ENCODE data around the gene DNAAF9. TPM values are rescaled to one million over a fixed set of nuclear protein-coding genes. Genes with fewer than 3 reads are reported as not detected.
"Not testable (repeated sequence)": the region's sequence is repeated elsewhere in the genome, so short reads cannot be mapped to it uniquely, and the experiment has no call there.

The DNAAF9 gene
- 20.1 TPM for total RNA-seq
- long read RNA-seq, full-length matches to known transcripts, result 6 of 30 reads
- long read RNA-seq, partial matches to known transcripts, result 6 of 30 reads
- long read RNA-seq, other reads (novel, unspliced or antisense), result 18 of 30 reads

GRCh38 chr20:3407040-3407770 is at the start of gene DNAAF9:
DNAAF9 (minus strand) TSS chr20:3407669; CDS start chr20:3407557, 112 bp downstream.
- intact Hi-C loops (cut with micrococcal nuclease), result no loop called here
- ATAC-seq (peak; percentile 69), DNase-seq (no peak)

- intact Hi-C loops (cut with micrococcal nuclease), result no loop called here
- ATAC-seq (no peak), DNase-seq (no peak)
These were observed 49.2 kb upstream of the DNAAF9 start for GRCh38 chr20:3456648-3457047.

- intact Hi-C loops (cut with micrococcal nuclease), result no loop called here
- no peak for DNase-seq
- no peak for ATAC-seq
These were observed 47.4 kb upstream of the DNAAF9 start for GRCh38 chr20:3454831-3455230.

- DNase-seq, result no peak
- intact Hi-C loops (cut with micrococcal nuclease), result no loop called here
These were observed 45.2 kb upstream of the DNAAF9 start for GRCh38 chr20:3452690-3453089.

GRCh38 chr20:3452136-3452535 is 44.7 kb upstream of the DNAAF9 start:
- no peak for ATAC-seq
- intact Hi-C loops (cut with micrococcal nuclease), result no loop called here
- no peak for DNase-seq

More at GRCh38 chr20:3452690-3453089, 45.2 kb upstream of the DNAAF9 start:
- ATAC-seq, result no peak

- no peak for DNase-seq
- intact Hi-C loops (cut with micrococcal nuclease), result no loop called here
- ATAC-seq, result no peak
These were observed 41.9 kb upstream of the DNAAF9 start for GRCh38 chr20:3449319-3449718.

- DNase-seq, result no peak
- intact Hi-C loops (cut with micrococcal nuclease), result no loop called here
- ATAC-seq, result no peak
These were observed 39.9 kb upstream of the DNAAF9 start for GRCh38 chr20:3447321-3447720.

- no peak for ATAC-seq
- intact Hi-C loops (cut with micrococcal nuclease), result no loop called here
These were observed 39.3 kb upstream of the DNAAF9 start for GRCh38 chr20:3446779-3447178.

GRCh38 chr20:3436864-3437574 is 29.6 kb upstream of the DNAAF9 start:
- intact Hi-C loops (cut with micrococcal nuclease), result no loop called here
- ATAC-seq (no peak), DNase-seq (no peak)

More at GRCh38 chr20:3446779-3447178, 39.3 kb upstream of the DNAAF9 start:
- no peak for DNase-seq

- no peak for DNase-seq
- no peak for ATAC-seq
- intact Hi-C loops (cut with micrococcal nuclease), result no loop called here
These were observed 26.8 kb upstream of the DNAAF9 start for GRCh38 chr20:3434232-3434631.

GRCh38 chr20:3433744-3434143 is 26.3 kb upstream of the DNAAF9 start:
- ATAC-seq, result no peak
- no peak for DNase-seq
- intact Hi-C loops (cut with micrococcal nuclease), result no loop called here

- ATAC-seq (no peak), DNase-seq (no peak)
- intact Hi-C loops (cut with micrococcal nuclease), result no loop called here
These were observed 25.4 kb upstream of the DNAAF9 start for GRCh38 chr20:3432844-3433243.

GRCh38 chr20:3431109-3431508 is 23.6 kb upstream of the DNAAF9 start:
- ATAC-seq (peak; percentile 60), DNase-seq (no peak)
- intact Hi-C loops (cut with micrococcal nuclease), result no loop called here

GRCh38 chr20:3430376-3431069 is 23.1 kb upstream of the DNAAF9 start:
- intact Hi-C loops (cut with micrococcal nuclease), result no loop called here
- ATAC-seq (peak; percentile 68), DNase-seq (peak; percentile 28)

- ATAC-seq; DNase-seq; intact Hi-C loops (cut with micrococcal nuclease): not testable (repeated sequence)
These were observed 19.3 kb upstream of the DNAAF9 start for GRCh38 chr20:3426766-3427165.

- intact Hi-C loops (cut with micrococcal nuclease), result no loop called here
- ATAC-seq, result no peak
- no peak for DNase-seq
These were observed 15.7 kb upstream of the DNAAF9 start for GRCh38 chr20:3423126-3423525.

GRCh38 chr20:3421985-3422384 is 14.5 kb upstream of the DNAAF9 start:
- no peak for DNase-seq
- intact Hi-C loops (cut with micrococcal nuclease), result no loop called here
- ATAC-seq, result no peak

GRCh38 chr20:3420211-3420707 is 12.8 kb upstream of the DNAAF9 start:
- intact Hi-C loops (cut with micrococcal nuclease), result no loop called here
- DNase-seq, result peak; percentile 35
- ATAC-seq, result peak; percentile 79

- ATAC-seq; DNase-seq; intact Hi-C loops (cut with micrococcal nuclease): not testable (repeated sequence)
These were observed 10.7 kb upstream of the DNAAF9 start for GRCh38 chr20:3418161-3418560.

- DNase-seq, result no peak
- intact Hi-C loops (cut with micrococcal nuclease), result no loop called here
These were observed 6.7 kb upstream of the DNAAF9 start for GRCh38 chr20:3414122-3414521.

More at GRCh38 chr20:3414122-3414521, 6.7 kb upstream of the DNAAF9 start:
- no peak for ATAC-seq

Measured in left ventricle myocardium superior (tissue), 1 donor.